Measurements from ENCODE around the gene IQCK.

Gene IQCK

DNA sequence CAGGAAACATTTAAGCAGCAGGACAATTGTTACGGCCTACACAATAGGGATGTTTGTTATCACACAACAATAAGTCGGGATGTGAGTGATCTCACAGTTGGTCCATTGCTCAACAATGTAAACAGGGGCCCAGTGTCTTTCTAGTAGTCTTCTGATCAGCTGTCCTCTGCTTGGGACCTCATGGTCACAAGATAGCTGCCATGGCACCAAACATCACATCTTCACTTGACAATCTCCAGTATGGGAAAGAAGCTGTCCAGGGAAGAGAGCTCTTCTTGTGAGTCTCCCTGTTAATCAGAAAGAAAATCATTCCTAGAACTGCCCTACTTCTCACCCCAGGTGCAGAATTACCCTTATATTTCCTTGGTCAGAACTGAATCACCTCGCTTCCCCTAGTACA, 172.8 kb downstream of the IQCK start:
- DNase-seq: no peak

DNA sequence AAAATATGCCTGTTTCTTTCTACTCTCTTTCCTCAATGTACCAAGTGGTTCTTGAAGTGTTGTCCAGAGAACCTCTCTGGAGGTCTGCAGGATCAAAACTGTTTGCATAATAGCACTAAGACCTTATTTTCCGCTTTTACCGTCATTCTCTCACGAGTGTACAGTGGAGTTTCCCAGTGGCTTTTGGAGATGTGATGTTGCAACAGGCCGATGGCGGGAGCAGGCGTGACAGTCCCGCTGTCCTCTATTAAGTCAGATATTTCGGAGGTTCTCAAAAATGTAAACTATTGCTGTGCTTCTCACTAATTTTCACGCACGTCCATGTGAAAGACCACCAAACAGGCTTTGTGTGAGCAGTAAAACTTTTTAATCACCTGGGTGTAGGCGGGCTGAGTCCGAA, 174.8 kb downstream of the IQCK start:
- DNase-seq: no peak

GRCh38 chr16:19894586-19894985, 176.5 kb downstream of the IQCK start:
- no peak for DNase-seq

- no peak for DNase-seq
Measured at GRCh38 chr16:19896951-19897350, 178.9 kb downstream of the IQCK start.

DNA sequence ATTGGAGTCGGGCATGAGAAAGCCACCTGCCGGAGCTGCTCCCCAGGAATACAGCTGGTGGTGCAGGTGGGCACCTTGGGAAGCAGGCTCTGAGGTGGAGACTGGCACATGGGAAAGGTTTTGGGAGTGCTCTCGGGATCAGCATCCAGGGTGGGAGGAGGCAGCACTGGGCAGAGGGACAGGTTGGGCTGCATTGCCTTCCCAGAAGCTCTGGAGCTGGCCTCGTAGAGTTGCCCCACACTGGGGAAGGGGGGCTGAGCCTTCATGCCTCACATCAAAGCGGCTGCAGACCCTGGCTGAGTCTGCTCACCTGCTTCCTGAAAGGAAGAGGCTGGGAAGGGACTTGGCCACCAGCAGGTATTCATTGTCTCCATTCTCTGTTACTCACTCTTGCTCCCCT, 180.1 kb downstream of the IQCK start:
- DNase-seq: no peak

GRCh38 chr16:19898924-19899604, 181.0 kb downstream of the IQCK start:
- peak; percentile 32 for DNase-seq

DNA sequence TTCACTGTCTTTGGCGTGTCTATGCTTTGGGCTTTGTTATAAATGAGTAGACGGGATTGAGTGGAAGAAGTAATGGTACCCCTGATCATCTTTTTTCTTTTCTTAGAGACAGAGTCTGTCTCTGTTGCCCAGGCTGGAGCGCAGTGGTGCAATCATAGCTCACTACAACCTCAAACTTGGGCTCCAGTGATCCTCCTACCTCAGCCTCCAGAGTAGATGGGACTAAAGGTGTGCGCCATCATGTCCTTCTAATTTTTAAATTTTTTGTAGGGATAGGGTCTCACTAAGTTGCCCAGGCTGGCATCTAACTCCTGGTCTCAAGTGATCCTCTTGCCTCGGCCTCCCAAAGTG, 181.5 kb downstream of the IQCK start:
- no peak for DNase-seq

DNA sequence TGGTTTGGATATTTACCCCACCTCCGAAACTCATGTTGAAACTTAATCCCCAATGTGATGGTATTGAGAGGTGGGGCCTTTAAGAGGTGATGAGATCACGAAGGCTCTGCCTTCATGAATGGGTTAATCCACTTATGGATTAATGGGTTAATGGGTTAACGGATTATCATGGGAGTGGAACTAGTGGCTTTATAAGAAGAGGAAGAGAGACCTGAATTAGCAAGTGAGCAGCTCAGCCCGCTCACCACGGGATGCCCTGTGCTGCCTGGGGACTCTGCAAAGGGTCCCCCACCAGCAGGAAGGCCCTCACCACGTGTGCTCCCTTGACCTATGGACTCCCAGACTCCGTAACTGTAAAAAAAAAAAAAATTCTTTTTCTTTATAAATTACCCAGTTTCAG, 183.1 kb downstream of the IQCK start:
- DNase-seq: no peak

GRCh38 chr16:19907161-19907992, 189.3 kb downstream of the IQCK start:
- peak; percentile 68 for DNase-seq

Measured in activated CD8-positive, alpha-beta memory T cell treated with anti-CD3 and anti-CD28 coated beads, Interleukin-2, amount 50 U/mL, for 4 hours (primary cell).